IPS-11a (cell line): ENCODE results near the gene QSOX2.

Experiments used
- H3K4me3 ChIP-seq: one replicate; pipeline ENCODE4 v1.5.1; 2013; ENCODE audit warnings: low read depth, low read length, control low read depth

Gene QSOX2

DNA sequence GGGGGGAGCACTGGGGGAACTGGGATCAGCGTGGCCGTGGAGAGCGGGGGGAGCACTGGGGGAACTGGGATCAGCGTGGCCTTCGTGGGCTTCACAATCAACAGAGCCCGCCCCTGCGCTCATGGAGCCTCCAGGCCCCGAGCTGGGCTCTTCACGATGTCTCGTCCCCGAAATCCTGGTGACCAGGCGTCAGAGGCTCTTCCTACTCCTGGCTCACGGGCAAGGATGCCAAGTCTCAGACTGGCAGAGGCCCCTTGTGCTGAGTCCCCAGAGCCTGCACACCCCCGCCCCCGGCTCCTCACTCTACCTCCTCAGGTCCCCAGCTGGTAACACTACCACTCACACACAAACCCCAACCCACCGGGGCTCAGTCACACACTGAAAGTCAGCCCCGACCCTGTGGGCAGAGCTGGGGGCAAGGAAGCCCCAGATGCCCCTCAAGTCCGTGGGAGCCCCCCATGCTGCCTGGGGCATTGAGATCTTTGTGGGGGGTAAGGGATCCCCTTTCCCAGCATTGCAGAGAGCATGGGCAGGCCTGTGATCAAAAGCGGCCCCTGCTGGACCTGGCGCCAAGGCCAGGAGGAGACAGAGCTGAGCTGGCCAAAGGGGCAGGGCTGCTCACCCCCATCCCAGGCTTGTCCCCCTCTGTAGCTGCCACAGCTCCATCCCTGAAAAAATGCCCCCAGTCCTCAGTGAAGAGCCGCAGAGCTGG is 67.4 kb downstream of the QSOX2 start:
- H3K4me3 ChIP-seq = no peak overlapping the region

DNA sequence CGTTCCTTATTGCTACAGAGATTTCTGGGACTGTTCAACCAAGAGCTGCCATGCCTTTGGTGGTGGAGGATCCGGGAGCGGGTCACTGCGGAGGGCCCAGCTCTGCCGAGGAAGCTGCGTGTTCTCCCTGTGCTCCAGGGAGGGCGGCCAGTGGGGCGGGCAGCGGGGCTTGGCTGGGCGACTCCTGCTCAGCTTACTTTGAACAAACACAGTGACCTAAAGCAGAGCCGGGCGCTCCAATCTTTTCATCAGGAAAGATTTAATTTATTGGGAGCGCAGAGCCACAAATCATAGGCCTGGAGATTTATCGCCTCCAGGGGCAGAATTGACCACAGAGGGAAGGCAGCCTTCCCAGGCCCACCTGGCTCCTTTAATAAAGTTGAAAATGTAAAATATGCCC is 68.4 kb downstream of the QSOX2 start:
- H3K4me3 ChIP-seq = no peak overlapping the region

DNA sequence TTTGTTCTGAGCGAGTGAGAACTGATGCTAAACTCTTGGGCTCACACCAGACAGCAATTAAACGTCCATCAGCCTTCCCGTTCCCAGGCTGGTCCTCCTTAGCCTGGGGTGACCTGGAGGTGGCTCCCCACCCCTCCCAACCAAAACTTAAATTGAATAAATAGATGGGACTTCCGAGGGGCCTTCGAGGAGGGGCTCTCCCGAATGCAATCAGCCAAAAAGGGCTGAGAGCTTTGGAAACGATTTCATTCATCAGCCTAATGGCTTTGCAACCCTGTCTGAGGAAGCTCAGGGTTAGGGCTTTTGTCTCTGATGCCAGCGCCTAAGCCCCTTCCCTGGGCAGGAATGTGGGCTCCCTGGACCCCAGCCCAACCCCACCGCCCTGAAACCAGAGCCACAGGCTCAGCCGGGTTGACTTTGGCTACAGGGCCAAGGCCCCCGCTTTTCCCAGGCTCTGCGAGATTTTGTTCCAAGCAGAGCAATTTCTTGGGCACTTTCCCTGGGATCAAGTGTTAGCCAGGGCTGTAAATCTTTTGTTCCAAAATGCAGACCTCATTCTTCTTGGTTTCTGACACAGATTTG is 69.9 kb downstream of the QSOX2 start:
- H3K4me3 ChIP-seq = no peak overlapping the region

DNA sequence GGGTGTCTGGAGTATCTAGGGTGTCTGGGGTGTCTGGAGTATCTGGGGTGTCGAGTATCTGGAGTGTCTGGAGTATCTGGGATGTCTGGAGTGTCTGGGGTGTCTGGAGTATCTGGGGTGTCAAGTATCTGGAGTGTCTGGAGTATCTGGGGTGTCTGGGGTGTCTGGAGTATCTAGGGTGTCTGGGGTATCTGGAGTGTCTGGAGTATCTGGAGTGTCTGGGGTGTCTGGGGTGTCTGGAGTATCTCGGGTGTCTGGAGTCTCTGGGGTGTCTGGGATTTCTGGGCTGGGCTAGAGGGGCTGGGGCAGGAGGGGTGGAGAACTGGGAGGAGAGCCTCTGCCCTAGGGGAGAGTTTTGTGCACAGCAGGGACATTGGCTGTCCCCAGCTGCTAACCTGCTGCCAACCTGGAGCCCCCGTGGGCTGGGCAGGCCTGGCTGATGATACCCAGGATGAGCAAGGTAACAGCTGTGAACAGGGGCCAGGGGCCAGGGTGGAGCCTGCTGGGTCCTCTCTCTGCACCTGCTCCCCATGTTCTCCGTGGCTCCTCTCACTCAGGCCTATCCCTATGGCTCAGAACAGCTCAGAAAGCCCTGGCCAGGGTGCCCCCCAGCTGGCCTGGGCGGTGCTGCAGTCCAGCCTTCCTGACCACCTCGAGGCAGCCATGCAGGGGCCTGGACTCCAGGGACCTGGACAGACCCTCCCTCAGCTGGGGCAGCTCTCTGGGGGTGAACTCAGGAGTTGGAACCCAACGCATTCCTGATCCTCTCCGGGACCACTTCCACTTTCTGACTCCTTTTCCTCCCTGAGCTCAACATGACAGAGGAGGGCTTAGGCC is 70.6 kb downstream of the QSOX2 start:
- no peak overlapping the region for H3K4me3 ChIP-seq

DNA sequence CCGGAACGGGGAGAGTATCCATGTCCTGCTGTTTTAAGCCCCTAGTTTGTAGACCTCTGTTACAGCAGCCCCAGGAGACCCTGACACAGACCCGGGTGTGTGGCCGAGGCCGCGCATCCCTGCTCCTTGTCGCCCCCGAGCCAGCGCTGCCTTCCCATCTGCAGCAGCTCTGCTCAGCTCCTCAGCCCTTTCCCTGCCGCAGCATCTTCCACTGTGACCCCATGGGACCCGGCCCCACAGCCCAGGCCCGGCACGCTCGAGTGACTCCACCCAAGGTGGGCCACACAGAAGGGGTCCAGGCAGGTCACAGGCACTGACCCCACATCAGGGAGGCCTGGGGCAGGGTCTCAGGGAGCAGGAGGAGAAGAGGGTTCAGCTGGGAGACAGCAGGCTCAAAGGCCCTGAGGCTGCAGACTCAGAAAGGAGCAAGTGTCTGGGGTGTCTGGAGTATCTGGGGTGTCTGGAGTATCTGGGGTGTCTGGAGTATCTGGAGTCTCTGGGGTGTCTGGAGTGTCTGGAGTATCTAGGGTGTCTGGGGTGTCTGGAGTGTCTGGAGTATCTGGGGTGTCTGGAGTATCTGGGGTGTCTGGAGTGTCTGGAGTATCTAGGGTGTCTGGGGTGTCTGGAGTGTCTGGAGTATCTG is 71.8 kb downstream of the QSOX2 start:
- H3K4me3 ChIP-seq = no peak overlapping the region

DNA sequence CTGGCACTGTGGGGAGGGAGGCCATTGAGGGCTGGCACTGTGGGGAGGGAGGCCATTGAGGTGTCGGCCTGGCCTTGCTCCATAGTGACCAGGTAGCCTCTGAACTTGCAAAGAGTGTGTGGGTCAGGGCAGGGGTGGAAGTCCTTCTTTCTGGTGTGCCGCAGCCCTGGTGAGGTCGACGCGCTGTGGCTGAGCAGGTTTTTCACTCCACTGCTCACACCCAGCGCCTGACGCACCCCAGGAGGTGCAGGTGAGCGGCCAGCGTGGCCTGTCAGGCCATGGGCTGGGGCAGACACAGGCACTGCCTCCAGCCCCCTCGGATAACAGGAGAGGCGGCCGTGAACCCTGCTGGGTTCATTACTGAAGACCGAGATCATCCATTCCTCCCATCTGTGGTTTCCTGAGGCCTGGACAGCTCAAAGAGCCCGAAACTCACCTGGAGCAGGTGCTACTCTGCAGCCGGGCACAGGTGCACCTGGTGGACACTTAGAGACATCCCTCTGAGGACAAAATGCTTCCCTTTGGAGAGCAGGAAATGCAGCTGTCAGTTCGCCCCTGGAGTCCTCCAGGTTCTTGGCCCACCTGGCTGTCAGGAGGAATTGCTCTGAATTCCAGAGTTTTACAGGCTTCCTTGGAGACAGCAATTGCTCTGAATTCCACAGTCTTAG is 73.1 kb downstream of the QSOX2 start:
- no peak overlapping the region for H3K4me3 ChIP-seq

DNA sequence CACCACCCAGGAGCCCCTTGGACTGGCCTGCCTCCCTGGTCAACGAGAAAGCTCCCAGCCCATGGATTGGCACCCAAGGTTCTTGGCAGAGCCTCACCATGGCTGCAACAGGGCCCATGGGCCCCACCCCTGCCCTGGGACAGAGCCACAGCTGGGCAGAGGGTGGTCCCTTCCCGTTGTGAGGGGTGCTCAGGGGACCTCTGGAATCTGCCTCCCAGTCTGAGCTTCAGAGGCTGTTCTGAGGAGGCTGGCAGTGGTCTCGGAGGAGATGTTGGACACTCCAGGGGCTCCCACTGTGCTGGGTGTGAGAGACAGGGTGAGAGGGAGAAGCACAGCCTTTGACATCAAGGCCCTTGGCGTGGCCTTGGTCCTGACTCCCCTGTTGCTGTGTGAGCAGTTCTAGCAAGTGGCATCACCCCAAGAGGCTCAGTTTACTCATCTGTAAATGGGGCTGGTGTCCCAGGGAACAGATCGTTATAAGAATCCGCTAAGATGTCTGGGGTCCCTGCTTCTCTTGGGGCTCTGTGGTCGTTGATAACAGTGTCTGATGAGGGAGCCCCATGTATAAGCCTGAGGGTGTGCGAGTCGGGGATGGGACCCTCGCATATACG is 73.7 kb downstream of the QSOX2 start:
- no peak overlapping the region for H3K4me3 ChIP-seq

DNA sequence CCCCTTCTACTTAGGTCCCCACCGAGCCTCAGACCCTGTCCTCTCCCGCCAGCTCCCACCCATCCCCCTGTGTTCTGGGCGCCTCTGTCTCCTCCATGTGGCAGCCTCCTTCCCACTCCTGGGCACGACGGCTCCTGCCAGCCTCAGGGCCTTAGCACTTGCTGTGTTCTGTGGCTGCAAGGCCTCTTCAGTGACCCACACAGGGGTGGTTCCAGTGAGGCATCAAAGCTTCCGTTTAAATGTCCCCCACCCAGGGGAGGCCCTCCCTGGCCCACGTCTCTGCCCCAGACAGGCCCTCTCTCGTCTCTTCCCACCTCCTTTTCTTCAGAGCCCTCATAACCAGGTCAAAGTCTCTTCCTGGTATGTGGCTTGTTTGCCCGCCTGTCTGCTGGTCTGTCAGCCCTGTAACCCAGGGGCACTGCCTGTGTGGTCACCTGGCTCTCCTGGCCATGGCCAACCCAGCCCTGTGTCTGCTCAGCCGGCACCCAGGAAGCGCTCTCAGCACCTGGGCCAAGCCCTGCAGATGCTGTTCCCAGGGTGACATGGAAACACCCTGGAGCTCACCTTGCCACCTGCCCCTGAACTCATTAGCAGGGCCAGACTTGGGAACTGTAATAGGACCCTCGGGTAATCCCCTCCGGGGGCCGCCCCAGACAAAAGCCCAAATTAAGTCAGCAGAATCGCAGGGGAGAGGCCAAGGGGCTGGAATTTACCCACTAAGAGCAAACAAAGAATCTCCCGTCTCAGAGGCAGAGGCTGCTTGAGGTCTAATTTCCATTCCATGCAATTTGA is 74.4 kb downstream of the QSOX2 start:
- no peak overlapping the region for H3K4me3 ChIP-seq

DNA sequence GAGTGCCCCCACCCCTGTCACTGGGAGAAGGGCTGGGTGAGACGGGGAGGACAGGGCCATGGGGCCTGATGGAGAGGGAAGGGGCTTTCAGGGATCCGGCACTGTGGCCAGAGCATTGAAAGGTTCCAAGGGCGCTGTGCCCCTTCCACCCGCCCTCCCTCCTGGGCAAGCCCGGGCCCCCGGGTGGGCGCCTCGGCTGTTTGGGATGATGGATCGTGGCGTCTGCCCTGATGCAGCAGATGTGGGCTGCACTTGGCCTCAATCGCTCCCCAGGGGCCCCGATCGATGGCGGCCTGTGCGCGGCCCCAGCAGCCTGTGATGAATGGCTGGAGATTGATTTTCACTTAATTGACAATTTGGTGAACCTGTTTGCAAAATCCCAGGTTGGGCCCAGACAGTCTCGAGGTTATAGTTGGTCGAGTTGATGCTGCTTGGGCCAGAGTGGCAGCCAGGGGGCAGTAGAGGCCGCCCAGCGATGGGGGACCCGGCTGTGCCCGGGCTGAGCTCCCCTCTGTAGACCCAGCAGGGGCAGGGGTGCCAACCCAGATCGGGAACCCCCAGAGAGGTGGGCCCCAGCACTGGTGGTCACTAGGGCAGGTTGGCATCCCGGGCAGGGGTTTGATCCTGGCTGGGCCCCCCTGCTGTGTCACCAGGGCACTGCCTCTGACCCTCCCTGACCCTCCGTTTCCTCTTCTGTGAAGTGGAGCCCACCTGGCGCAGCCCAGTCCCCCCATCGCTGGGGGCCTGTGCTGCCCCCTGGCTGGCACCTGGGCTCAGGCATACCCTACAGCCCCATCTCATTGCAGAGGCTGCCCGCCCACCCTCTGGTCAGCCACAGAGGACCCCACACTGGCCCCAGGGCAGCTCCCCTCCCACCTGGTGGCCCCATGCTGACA is 75.4 kb downstream of the QSOX2 start:
- no peak overlapping the region for H3K4me3 ChIP-seq

DNA sequence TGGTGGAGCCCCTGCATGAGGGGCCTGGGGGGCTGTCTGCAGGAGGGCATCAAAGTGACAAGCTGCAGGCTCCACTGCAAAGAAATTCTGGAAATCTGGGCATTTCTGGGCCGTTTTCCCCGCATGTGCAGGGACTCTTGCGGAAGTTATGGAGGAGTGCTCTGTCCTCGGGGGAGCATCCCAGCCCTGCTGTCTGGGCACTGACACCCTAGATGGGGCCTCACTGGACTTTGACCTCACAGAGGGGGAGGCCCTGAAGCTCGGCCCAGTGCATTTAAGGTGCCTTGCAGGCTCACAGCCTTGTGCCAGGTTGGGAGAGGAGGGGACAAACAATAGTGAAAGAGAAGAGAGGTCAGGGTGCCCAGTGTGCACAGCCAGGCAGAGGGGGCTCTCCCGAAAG is 76.1 kb downstream of the QSOX2 start:
- no peak overlapping the region for H3K4me3 ChIP-seq

DNA sequence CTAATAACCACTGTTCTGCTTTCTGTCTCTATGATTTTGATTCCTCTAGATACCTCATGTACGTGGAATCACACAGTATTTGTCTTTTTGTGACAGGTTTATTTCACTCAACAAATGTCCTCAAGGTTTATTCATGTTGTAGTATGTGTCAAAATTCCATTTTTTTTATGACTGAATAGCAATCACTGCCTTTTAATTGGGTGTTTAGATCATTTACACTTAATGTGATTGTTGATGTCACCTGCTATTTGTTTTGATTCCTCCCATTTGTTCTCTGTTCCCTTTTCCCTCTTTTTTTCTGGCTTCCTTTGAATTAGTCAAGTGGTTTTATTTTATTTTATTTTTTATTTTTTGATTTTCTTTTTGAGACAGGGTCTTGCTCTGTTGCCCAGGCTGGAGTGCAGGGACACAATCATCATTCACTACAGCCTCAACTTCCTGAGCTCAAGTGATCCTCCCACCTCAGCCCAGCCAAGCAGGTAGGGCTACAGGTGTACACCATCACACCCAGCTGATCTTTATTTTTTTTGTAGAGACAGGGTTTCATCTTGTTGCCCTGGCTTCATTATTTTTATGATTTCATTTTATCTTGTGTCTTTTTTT is 82.3 kb downstream of the QSOX2 start:
- H3K4me3 ChIP-seq = no peak overlapping the region

DNA sequence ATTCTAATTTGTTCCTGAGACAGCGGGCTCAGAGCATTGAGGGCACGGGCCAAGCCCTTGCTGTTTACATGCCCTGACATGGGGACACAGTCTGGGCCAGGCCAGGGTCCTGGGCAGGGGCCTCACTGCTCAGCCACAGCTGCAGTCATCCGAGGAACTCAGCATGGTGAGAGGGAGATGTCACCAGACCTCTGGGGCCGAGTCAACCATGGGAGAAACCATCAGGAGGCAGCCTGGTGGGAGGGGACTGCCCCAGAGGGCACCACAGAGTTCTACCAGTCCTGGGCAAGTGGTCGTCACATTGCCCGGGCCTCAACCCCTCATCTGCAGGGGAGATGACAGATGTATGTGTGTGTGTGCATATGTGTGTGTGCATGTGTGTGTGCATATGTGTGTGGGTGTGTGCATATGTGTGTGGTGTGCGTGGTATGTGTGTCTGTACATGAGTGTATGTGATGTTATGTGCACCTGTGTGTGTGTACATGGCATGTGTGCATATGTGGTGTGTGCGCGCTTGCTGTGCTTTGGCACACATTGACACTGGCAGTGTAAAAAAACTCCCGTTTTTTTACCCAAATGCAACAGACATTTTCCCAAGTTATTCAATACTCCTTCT is 84.5 kb downstream of the QSOX2 start:
- no peak overlapping the region for H3K4me3 ChIP-seq

DNA sequence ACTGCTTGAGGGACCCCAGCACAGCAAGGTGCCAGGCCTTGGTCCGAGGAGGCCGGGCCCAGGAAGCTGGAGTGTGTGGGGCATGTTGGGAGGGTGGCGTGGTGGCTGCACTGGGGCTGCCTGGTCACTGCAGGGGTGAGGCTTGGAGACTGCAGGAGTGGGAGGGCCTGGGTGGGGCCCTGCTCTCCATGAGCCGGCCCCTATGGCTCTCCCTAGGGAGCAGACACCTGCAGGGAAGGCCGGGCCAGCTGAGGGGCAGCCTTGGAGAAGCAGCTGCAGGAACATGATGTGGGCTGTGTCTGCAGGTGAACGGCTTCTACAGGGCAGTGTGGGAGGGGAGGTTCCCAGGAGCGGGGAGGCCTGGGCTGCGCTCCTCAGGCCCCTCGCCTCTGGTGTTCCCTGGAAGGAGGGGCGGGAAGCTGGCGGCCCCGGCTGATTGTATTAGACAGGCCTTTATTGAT is 85.2 kb downstream of the QSOX2 start:
- no peak overlapping the region for H3K4me3 ChIP-seq

DNA sequence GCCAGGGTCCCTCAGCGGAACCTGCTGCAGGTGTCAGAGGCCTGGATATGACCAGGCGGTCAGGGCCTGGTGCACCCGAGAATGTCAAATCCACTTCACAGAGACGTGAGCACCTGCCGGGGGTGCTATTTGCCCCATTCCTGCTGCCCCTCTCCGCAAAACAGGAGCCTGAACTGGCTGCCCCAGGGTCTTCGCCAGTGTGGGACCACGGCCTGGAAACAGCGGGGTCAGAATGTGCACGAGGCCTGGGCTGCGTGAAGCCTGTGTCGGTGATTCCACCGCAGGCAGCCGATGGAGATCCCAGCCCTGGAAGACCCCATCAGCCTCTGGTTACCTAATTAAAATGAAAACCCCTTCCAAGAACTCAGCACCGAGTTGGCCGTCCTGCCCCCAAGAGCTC is 85.8 kb downstream of the QSOX2 start:
- H3K4me3 ChIP-seq = no peak overlapping the region

DNA sequence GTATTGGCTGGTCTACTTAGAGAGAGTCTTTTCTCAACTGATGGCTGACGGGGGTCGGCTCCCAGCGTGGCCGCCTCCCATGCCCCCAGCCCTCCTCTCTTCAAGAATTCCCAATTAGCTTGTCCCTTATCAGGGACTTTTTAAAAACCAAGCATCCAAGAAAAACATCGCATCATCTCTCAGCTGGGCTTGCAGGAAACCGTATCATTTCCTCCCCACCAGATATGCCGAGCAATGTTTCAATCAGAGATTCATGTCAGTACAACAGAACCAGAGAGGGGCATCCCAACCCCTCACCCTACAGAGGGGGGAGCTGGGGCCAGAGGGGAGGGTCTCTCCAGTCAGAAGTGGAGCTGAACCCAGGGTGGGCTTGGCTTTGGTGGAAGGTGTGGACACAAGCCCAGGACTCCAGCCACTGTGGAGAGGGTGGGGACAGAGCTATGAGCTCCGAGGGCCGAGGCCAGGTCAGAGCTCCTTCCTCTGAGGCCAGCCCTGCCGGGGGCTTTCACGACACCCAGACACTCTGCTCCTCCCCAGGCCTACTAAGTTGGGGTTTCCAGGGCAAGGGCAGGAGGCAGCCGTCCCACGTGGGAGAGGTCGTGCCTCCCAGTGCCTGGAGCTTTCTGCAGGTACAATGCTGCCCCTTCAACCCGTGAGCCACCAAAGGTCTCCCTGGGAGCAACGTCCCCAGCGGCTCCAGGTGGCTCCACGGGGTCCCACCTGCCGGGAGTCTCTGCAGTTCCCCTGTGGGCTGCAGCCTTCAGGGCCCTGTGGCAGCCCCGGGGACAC is 87.9 kb downstream of the QSOX2 start:
- no peak overlapping the region for H3K4me3 ChIP-seq
